HG03439 (cell line): Measurements from ENCODE around the gene B4GALNT3.

Source experiments
- ATAC-seq: cut with Tn5 transposase; IDR thresholded peaks from one replicate; pipeline ENCODE4 v1.9.1; 2021; ENCODE audit warnings: mild to moderate bottlenecking, moderate library complexity; ENCODE audit not compliant: unreplicated experiment

Gene B4GALNT3

DNA sequence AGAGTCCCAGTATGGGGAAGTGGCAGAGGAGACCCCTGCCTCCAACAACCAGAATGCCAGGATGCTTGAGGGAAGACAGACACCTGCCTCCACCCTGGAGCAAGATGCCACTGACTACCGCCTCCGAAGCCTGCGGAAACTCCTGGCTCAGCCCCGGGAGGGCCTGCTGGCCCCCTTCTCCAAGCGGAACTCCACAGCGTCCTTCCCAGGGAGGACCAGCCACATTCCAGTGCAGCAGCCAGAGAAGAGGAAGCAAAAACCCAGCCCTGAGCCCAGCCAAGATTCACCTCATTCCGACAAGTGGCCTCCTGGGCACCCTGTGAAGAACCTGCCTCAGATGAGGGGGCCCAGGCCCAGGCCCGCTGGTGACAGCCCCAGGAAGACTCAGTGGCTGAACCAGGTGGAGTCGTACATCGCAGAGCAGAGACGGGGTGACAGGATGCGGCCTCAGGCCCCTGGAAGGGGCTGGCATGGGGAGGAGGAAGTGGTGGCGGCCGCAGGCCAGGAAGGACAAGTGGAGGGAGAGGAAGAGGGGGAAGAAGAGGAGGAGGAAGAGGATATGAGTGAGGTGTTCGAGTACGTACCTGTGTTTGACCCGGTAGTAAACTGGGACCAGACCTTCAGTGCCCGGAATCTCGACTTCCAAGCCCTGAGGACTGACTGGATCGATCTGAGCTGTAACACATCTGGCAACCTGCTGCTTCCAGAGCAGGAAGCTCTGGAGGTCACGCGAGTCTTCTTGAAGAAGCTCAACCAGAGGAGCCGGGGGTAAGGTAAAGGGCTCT lies 93.7 kb downstream of the B4GALNT3 start:
- no peak for ATAC-seq

- ATAC-seq = no peak
These were observed 94.2 kb downstream of the B4GALNT3 start for GRCh38 chr12:554001-554285.

DNA sequence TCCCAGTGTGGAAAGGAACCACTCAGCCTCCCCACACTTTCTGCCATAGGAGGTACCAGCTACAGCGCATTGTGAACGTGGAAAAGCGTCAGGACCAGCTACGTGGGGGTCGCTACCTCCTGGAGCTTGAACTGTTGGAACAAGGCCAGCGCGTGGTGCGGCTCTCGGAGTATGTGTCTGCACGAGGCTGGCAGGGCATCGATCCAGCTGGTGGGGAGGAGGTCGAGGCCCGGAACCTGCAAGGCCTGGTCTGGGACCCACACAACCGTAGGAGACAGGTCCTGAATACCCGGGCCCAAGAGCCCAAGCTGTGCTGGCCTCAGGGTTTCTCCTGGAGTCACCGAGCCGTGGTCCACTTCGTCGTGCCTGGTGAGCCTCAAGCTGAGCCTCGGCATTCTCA lies 96.8 kb downstream of the B4GALNT3 start:
- no peak for ATAC-seq

DNA sequence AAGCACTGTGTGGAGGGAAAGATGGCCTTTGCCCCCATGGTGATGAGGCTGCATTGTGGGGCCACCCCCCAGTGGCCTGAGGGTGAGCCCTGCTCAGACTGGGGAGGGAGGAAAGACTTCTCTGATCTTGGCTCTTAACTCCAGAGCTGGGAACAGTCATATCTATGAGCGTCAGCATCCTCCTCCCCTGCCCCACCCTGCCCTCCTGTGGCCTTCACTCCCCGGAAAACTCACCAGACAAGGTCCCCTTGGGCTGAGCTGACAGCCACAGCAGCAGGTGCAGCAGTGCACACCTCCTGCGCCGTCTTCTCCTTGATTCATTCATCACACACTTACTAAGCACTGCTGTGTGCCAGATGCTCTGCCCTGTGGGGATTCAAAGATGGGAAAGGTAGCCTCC lies 98.8 kb downstream of the B4GALNT3 start:
- no peak for ATAC-seq

DNA sequence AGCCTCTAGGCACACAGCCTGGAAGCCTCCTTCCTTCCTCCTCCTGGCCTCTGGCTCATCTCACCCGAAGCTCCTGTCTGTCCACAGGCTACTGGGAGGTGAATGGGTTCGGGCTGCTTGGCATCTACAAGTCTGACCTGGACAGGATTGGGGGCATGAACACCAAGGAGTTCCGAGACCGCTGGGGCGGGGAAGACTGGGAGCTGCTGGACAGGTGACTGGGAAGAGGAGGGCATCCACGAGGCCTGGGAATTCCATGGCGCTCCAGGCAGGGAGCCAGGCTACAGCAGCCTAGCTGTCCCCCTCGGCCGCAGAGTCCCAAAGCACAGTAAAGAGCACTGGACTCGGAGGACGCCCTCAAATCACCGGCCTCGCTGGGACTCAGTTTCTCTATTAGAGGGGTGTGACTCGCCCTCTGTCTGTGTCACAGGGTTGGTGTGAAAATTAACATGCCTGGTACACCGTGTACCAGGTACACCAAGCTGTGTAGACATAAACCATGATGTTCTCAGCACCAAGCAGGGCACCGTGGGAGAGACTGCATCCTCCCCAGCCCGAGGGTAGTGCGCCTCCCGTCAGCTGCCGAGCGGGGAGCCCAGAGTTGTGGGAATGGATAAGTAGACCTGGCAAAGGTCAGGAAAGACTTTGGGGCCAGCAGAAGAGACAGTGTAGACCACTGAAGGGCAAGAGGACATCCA lies 99.6 kb downstream of the B4GALNT3 start:
- no peak for ATAC-seq

DNA sequence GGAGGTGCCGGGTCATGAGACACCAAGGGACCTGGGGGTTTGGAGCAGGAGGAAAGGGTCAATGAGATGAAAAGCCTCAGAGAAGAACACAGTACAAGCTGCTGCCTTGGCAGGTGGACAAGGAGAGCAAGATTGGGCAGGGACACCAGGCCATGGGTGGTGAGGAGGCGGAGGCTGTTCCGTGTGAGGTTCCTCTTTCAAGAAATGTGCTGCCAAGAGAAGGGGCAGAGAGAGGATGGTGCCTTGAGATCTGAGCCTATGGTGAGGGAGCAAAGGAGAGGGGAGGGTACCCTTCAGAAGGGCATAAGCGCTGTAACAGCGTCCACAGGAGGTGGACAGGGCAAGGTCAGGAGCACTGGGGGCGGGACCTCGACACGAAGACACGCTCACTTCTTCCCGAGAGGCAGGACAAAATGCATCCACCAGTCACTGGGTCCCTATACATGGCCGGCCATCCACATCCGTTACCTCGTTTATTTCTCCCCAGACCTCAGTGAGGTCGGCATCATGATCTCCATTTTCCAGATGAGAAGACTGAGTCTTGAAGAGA lies 100.2 kb downstream of the B4GALNT3 start:
- no peak for ATAC-seq

GRCh38 chr12:560691-561390 lies 101.1 kb downstream of the B4GALNT3 start:
- ATAC-seq = no peak

DNA sequence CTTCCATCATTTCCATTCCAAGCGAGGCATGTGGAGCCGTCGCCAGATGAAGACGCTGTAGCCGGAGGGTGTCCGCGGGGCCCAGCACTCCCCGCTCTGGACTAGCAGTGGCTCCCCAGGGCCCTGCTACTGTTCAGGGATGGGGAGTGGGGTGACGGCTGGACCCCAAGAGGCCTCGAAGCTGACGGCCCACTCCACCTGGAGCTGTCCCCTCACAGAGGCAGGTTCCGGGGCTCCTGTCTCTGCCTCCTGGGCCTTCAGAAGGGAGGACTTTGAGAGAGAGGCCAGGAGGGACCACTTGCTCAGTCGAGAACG lies 101.6 kb downstream of the B4GALNT3 start:
- no peak for ATAC-seq

DNA sequence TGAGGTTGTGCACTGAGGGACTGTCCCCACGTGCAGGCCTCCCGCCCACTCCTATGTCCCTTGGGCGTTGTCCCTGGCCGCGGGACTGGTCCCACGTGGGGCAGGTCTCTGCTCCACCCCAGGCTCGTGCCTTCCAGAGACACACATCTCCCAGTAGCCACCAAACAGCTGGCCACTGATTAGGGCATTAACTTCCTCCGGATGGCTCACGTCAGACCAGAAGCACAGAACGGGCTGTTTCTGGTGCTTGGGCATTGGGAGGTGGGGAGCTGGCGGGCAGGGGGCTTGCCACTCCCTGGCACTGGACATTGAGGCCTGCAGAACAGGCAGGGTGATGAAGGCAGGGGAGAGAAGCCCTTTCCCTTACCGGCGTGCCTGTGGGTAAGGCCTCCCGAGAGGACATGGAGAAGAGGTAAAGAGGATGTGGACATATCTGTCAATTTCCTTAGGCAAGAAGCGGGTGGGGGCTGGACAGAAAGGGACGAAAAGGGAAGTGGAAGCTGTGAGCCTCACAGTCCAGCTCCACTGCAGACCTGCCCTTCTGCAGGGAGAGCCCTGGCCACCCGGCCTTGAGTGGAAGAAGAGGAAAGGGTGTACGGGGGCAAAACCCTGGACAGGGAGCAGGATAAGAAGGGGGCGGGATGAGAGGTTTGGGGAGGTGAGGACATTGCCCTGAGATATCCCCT lies 102.3 kb downstream of the B4GALNT3 start:
- ATAC-seq = no peak

DNA sequence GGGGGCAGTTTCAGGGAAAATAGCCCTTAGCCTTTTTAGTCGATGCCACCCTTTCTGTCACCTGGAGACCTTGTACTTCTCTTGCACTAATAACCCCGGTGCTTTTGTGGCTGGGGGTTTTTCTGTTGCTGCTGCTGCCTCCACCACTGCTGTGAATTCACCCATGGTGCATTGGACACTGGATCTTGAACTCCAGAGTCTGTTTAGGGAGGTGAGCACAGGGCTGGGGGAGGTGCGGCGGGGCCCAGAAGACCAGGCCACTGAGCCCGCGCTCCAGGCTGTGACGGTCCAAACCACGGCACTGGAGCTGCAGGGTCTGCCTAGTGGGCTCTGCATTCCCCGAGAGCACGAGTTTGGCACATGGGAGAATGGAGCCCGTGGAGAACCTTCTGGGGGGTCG lies 102.9 kb downstream of the B4GALNT3 start:
- no peak for ATAC-seq

GRCh38 chr12:563250-563781 lies 103.6 kb downstream of the B4GALNT3 start:
- ATAC-seq = no peak

- ATAC-seq = no peak
These were observed 104.1 kb downstream of the B4GALNT3 start for GRCh38 chr12:563787-564298.

GRCh38 chr12:565161-565560 lies 105.4 kb downstream of the B4GALNT3 start:
- ATAC-seq = no peak

DNA sequence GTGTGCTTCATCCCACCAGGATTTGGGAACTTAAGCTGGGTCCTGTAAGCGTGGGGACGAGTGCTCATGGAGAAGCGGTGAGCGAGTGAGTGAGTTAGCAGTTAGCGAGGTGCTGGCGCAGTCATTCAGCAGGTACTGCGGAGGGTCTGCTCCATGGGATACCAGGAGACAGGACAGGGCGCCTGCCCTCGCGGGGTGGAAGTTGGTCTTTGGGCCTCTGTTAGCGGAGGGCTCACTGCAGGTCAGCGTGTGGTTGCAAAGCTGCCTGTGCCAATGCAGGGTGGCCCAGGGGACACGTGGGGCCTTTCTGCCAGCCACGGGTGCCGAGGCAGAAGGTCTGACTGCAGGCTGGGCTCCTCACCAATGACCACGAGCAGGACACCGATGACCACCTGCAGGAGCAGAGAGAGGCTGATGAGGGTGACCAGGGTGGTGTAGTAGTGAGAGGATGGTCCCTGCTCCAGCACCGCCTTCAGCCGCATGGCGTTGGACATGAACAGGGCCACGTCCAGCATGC lies 105.9 kb downstream of the B4GALNT3 start:
- no peak for ATAC-seq

GRCh38 chr12:568486-568885 lies 108.7 kb downstream of the B4GALNT3 start:
- ATAC-seq = no peak

- no peak for ATAC-seq
These were observed 109.4 kb downstream of the B4GALNT3 start for GRCh38 chr12:569091-569676.

DNA sequence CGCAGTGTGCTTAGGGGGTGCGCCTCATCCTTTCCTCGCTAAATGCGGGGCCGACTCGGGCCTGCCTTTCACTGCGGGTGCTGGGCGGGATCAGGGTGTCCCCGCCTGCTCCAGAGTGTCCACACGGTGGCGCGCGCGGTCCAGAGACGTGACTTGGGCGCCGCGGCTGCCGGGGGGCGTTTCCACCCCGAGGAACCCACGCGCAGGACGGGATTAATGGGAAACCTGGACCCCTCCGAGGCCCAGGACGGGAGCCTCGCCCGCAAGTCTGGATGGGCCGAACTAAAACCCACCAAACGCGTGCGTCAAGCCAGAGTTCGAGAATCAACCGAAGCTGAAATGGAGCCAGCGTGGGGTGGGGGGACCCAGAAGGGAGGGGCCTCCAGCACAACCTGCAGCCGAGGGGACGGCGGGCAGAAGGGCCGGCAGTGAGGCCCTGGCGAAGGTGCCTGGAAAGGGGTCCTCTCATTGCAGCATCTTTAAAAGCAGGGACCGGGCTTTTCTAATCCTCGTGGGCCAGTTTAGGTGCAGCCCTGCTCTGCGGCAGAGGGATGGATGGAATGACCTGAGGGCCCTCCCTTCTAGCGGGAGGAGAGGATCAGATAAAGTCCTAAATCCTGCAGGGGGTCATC lies 110.2 kb downstream of the B4GALNT3 start:
- ATAC-seq = no peak

GRCh38 chr12:570435-570920 lies 110.7 kb downstream of the B4GALNT3 start:
- no peak for ATAC-seq

- ATAC-seq = no peak
These were observed 111.4 kb downstream of the B4GALNT3 start for GRCh38 chr12:570921-571794.
